Measurements from ENCODE around the gene MEI4.

Gene MEI4

DNA sequence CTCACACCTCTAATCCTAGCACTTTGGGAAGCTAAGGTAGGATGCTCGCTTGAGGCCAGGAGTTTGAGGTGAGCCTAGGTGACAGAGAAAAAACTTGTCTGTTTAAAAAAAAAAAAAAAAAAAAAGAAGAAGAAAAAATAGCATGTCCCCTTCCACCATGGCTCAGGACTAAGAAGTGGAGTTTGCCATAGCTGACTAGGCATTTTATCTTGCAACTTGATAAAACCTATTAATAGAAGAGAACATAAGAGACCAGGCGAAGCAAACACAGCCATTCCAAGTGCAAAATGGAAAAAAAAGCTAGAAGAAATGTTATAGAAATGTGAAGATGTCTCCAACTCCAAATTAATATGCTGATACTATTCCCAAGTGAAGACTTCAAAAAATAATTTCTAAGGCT is 277.5 kb downstream of the MEI4 start:
- Histone ChIP-seq H2BK120ac (ENCODE audit: insufficient read depth, low read length, poor library complexity) (no peak overlapping the region), H3K27ac (ENCODE audit: low read depth, low read length) (no peak overlapping the region), H3K18ac (ENCODE audit: low read length) (no peak overlapping the region), H2BK5ac (ENCODE audit: low read depth, low read length, poor library complexity) (no peak overlapping the region), H3K4me1 (ENCODE audit: control insufficient read depth in 1 of 2, insufficient read depth in 2 of 2, low read length in 2 of 2) (no peaks in the 10 kb centered on the region), H3K23ac (ENCODE audit: low read length) (no peak overlapping the region), H2AK5ac (ENCODE audit: low read length) (no peak overlapping the region), H3K9ac (ENCODE audit: low read length) (no peak overlapping the region), H3K9me3 (ENCODE audit: insufficient read depth, low read depth, low read length) (no peaks in the 10 kb centered on the region), H3K79me2 (ENCODE audit: control insufficient read depth, insufficient read depth, low read length, poor library complexity) (no peaks in the 10 kb centered on the region), H3K4me2 (ENCODE audit: low read length) (no peak overlapping the region), H3K4me3 (ENCODE audit: low read depth, low read length) (no peak overlapping the region), H3K14ac (ENCODE audit: low read length) (no peak overlapping the region), H2BK12ac (ENCODE audit: low read length) (no peak overlapping the region), H2AFZ (ENCODE audit: insufficient read depth, low read length, poor library complexity) (no peak overlapping the region), H4K12ac (ENCODE audit: low read depth, low read length) (no peak overlapping the region), H3K27me3 (ENCODE audit: insufficient read depth, low read length) (no peaks in the 10 kb centered on the region), H4K91ac (ENCODE audit: low read depth, low read length) (no peak overlapping the region), H4K8ac (ENCODE audit: low read depth, low read length) (no peak overlapping the region), H3K4ac (ENCODE audit: low read depth, low read length) (no peak overlapping the region), H3K36me3 (ENCODE audit: control insufficient read depth in 1 of 2, insufficient read depth in 2 of 2, low read length in 2 of 2) (no peaks in the 10 kb centered on the region), H3K79me1 (ENCODE audit: low read length) (no peaks in the 10 kb centered on the region)
- WGBS (ENCODE audit: extremely low coverage, insufficient coverage, insufficient read length): no CpG with 5 or more reads among the region's 2 CpGs
- no peak for DNase-seq

DNA sequence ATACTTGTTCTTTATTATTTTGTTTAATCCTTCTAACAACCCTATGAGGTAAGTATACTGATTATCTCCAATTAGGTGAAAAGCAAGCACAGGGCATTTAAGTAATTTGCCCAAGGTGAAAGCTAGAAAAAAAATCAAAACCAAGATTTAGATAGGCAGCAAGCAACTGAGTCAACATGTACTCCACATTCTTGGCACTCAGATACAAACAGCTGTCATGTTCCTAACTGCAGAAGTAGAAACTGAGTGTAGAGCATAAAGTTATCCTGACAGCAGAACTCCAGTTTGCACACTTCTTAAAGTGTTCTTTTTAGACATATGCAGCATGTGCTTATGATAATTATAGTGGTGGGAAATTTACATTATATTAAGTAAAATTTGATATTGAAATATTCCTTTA is 278.1 kb downstream of the MEI4 start:
- no peak overlapping the region for H2AFZ ChIP-seq (ENCODE audit: insufficient read depth, low read length, poor library complexity)
- no peak for DNase-seq
- H3K14ac ChIP-seq (ENCODE audit: low read length): no peak overlapping the region
- H3K4me3 ChIP-seq (ENCODE audit: low read depth, low read length): no peak overlapping the region
- no peak overlapping the region for H3K18ac ChIP-seq (ENCODE audit: low read length)
- H3K79me2 ChIP-seq (ENCODE audit: control insufficient read depth, insufficient read depth, low read length, poor library complexity): no peaks in the 10 kb centered on the region
- no peak overlapping the region for H3K9ac ChIP-seq (ENCODE audit: low read length)
- no peak overlapping the region for H2BK5ac ChIP-seq (ENCODE audit: low read depth, low read length, poor library complexity)
- H3K4me2 ChIP-seq (ENCODE audit: low read length): no peak overlapping the region
- no peaks in the 10 kb centered on the region for H3K79me1 ChIP-seq (ENCODE audit: low read length)
- no peak overlapping the region for H2BK120ac ChIP-seq (ENCODE audit: insufficient read depth, low read length, poor library complexity)
- H3K36me3 ChIP-seq (ENCODE audit: control insufficient read depth in 1 of 2, insufficient read depth in 2 of 2, low read length in 2 of 2): no peaks in the 10 kb centered on the region
- H4K12ac ChIP-seq (ENCODE audit: low read depth, low read length): no peak overlapping the region
- H3K4ac ChIP-seq (ENCODE audit: low read depth, low read length): no peak overlapping the region
- H3K27me3 ChIP-seq (ENCODE audit: insufficient read depth, low read length): no peaks in the 10 kb centered on the region
- H2AK5ac ChIP-seq (ENCODE audit: low read length): no peak overlapping the region
- no peak overlapping the region for H3K23ac ChIP-seq (ENCODE audit: low read length)
- H2BK12ac ChIP-seq (ENCODE audit: low read length): no peak overlapping the region
- H3K27ac ChIP-seq (ENCODE audit: low read depth, low read length): no peak overlapping the region
- no peaks in the 10 kb centered on the region for H3K4me1 ChIP-seq (ENCODE audit: control insufficient read depth in 1 of 2, insufficient read depth in 2 of 2, low read length in 2 of 2)
- H4K8ac ChIP-seq (ENCODE audit: low read depth, low read length): no peak overlapping the region
- no peaks in the 10 kb centered on the region for H3K9me3 ChIP-seq (ENCODE audit: insufficient read depth, low read depth, low read length)
- no peak overlapping the region for H4K91ac ChIP-seq (ENCODE audit: low read depth, low read length)

DNA sequence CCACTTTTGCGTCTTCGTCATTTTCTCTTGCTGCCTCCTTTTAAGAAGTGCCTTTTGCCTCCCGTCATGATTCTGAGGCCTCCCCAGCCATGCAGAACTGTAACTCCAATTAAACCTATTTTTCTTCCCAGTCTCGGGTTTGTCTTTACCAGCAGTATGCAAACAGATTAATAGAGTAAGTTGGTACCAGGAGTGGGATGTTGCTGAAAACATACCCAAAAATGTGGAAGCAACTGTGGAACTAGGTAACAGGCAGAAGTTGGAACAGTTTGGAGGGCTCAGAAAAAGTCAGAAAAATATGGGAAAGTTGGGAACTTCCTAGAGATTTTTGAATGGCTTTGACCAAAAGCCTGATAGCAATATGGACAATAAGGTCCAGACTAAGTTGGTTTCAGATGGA is 309.2 kb downstream of the MEI4 start:
- Histone ChIP-seq H3K27me3 (ENCODE audit: insufficient read depth, low read length) (no peaks in the 10 kb centered on the region), H3K27ac (ENCODE audit: low read depth, low read length) (no peak overlapping the region), H3K4me3 (ENCODE audit: low read depth, low read length) (no peak overlapping the region), H3K18ac (ENCODE audit: low read length) (no peak overlapping the region), H3K4me2 (ENCODE audit: low read length) (no peak overlapping the region), H2BK12ac (ENCODE audit: low read length) (no peak overlapping the region), H3K23ac (ENCODE audit: low read length) (no peak overlapping the region), H3K9me3 (ENCODE audit: insufficient read depth, low read depth, low read length) (peaks cover 3% of the 10 kb centered on the region), H3K79me2 (ENCODE audit: control insufficient read depth, insufficient read depth, low read length, poor library complexity) (no peaks in the 10 kb centered on the region), H2BK120ac (ENCODE audit: insufficient read depth, low read length, poor library complexity) (no peak overlapping the region), H3K79me1 (ENCODE audit: low read length) (no peaks in the 10 kb centered on the region), H3K4me1 (ENCODE audit: control insufficient read depth in 1 of 2, insufficient read depth in 2 of 2, low read length in 2 of 2) (no peaks in the 10 kb centered on the region), H4K91ac (ENCODE audit: low read depth, low read length) (no peak overlapping the region), H4K12ac (ENCODE audit: low read depth, low read length) (no peak overlapping the region), H3K9ac (ENCODE audit: low read length) (no peak overlapping the region), H2BK5ac (ENCODE audit: low read depth, low read length, poor library complexity) (no peak overlapping the region), H2AK5ac (ENCODE audit: low read length) (no peak overlapping the region), H3K4ac (ENCODE audit: low read depth, low read length) (no peak overlapping the region), H4K8ac (ENCODE audit: low read depth, low read length) (no peak overlapping the region), H3K14ac (ENCODE audit: low read length) (no peak overlapping the region), H3K36me3 (ENCODE audit: control insufficient read depth in 1 of 2, insufficient read depth in 2 of 2, low read length in 2 of 2) (peaks cover 0 to 2% of the 10 kb centered on the region in 2 experiments), H2AFZ (ENCODE audit: insufficient read depth, low read length, poor library complexity) (no peak overlapping the region)
- no CpG with 5 or more reads among the region's 4 CpGs for WGBS (ENCODE audit: extremely low coverage, insufficient coverage, insufficient read length)
- no peak for DNase-seq

DNA sequence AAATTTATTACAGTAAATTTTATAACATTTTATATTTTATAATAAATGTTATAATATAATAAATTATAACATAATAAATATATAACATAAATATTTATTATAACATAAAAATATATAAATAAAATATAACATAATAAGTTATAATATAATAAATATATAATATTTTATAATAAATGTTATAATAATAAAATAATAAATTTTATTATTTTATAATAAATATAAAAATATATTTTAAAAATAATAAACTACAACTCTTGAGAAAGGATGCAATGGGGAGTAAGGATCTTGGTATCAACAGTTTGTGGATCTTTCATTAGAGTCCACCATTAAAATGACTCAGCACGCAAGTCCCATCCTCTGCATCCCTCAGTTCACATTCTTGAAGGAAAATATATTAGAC is 312.6 kb downstream of the MEI4 start:
- no peak for DNase-seq
- WGBS (ENCODE audit: extremely low coverage, insufficient coverage, insufficient read length): no CpG with 5 or more reads among the region's 1 CpG
- H4K8ac ChIP-seq (ENCODE audit: low read depth, low read length): no peak overlapping the region

DNA sequence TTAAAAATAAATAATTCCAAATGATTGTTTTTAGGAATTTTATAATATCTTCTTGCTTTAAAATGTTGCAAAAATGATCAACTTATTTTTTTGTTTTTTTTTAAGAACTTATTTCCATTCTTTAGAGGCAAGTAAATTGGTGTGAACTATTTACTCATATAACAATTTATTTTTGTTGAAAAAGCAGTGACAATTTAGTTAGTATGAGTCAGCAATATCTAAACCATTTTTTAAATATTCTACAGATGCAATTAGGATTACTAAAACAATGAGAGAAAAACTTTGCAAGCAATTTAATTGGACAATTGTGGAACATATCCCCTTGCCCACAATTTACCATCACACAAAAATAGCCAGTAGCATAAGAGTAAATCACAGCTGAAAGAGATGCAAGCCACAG is 319.5 kb downstream of the MEI4 start:
- no peak overlapping the region for H3K27ac ChIP-seq (ENCODE audit: low read depth, low read length)
- no peak overlapping the region for H2AK5ac ChIP-seq (ENCODE audit: low read length)
- H3K4me3 ChIP-seq (ENCODE audit: low read depth, low read length): no peak overlapping the region
- no peak overlapping the region for H3K14ac ChIP-seq (ENCODE audit: low read length)
- H3K4me1 ChIP-seq (ENCODE audit: control insufficient read depth in 1 of 2, insufficient read depth in 2 of 2, low read length in 2 of 2): no peaks in the 10 kb centered on the region
- H3K79me2 ChIP-seq (ENCODE audit: control insufficient read depth, insufficient read depth, low read length, poor library complexity): no peaks in the 10 kb centered on the region
- H3K9me3 ChIP-seq (ENCODE audit: insufficient read depth, low read depth, low read length): no peaks in the 10 kb centered on the region
- no peak overlapping the region for H3K4me2 ChIP-seq (ENCODE audit: low read length)
- no peak overlapping the region for H4K8ac ChIP-seq (ENCODE audit: low read depth, low read length)
- no peaks in the 10 kb centered on the region for H3K27me3 ChIP-seq (ENCODE audit: insufficient read depth, low read length)
- no peak overlapping the region for H4K91ac ChIP-seq (ENCODE audit: low read depth, low read length)
- DNase-seq: no peak
- H3K9ac ChIP-seq (ENCODE audit: low read length): no peak overlapping the region
- H2BK5ac ChIP-seq (ENCODE audit: low read depth, low read length, poor library complexity): no peak overlapping the region
- H2BK12ac ChIP-seq (ENCODE audit: low read length): no peak overlapping the region
- H3K79me1 ChIP-seq (ENCODE audit: low read length): no peaks in the 10 kb centered on the region
- H3K36me3 ChIP-seq (ENCODE audit: control insufficient read depth in 1 of 2, insufficient read depth in 2 of 2, low read length in 2 of 2): no peaks in the 10 kb centered on the region
- H2BK120ac ChIP-seq (ENCODE audit: insufficient read depth, low read length, poor library complexity): no peak overlapping the region
- no peak overlapping the region for H3K18ac ChIP-seq (ENCODE audit: low read length)
- no peak overlapping the region for H3K4ac ChIP-seq (ENCODE audit: low read depth, low read length)
- H3K23ac ChIP-seq (ENCODE audit: low read length): no peak overlapping the region
- H4K12ac ChIP-seq (ENCODE audit: low read depth, low read length): no peak overlapping the region
- H2AFZ ChIP-seq (ENCODE audit: insufficient read depth, low read length, poor library complexity): no peak overlapping the region

More for the DNA sequence above, 312.6 kb downstream of the MEI4 start:
- Histone ChIP-seq H3K27ac (ENCODE audit: low read depth, low read length) (no peak overlapping the region), H3K79me1 (ENCODE audit: low read length) (no peaks in the 10 kb centered on the region), H3K4me2 (ENCODE audit: low read length) (no peak overlapping the region), H2BK12ac (ENCODE audit: low read length) (no peak overlapping the region), H3K14ac (ENCODE audit: low read length) (no peak overlapping the region), H3K4ac (ENCODE audit: low read depth, low read length) (no peak overlapping the region), H2BK120ac (ENCODE audit: insufficient read depth, low read length, poor library complexity) (no peak overlapping the region), H3K23ac (ENCODE audit: low read length) (no peak overlapping the region), H3K4me1 (ENCODE audit: control insufficient read depth in 1 of 2, insufficient read depth in 2 of 2, low read length in 2 of 2) (no peaks in the 10 kb centered on the region), H2BK5ac (ENCODE audit: low read depth, low read length, poor library complexity) (no peak overlapping the region), H3K79me2 (ENCODE audit: control insufficient read depth, insufficient read depth, low read length, poor library complexity) (no peaks in the 10 kb centered on the region), H3K27me3 (ENCODE audit: insufficient read depth, low read length) (no peaks in the 10 kb centered on the region), H4K91ac (ENCODE audit: low read depth, low read length) (no peak overlapping the region), H3K36me3 (ENCODE audit: control insufficient read depth in 1 of 2, insufficient read depth in 2 of 2, low read length in 2 of 2) (peaks cover 0 to 2% of the 10 kb centered on the region in 2 experiments), H2AK5ac (ENCODE audit: low read length) (no peak overlapping the region), H2AFZ (ENCODE audit: insufficient read depth, low read length, poor library complexity) (no peak overlapping the region), H4K12ac (ENCODE audit: low read depth, low read length) (no peak overlapping the region), H3K4me3 (ENCODE audit: low read depth, low read length) (no peak overlapping the region), H3K18ac (ENCODE audit: low read length) (no peak overlapping the region), H3K9ac (ENCODE audit: low read length) (no peak overlapping the region), H3K9me3 (ENCODE audit: insufficient read depth, low read depth, low read length) (peaks cover 3% of the 10 kb centered on the region)

Measured in trophoblast cell (in vitro differentiated cells and primary cell).